ENCODE measurements around the gene TGFB2.

TGFB2 gene

GRCh38 chr1:218332416-218332815, 12.7 kb upstream of the TGFB2 start:
- DNase-seq (ENCODE audit: low read depth in 2 of 2), result no peak

- no peak for DNase-seq (ENCODE audit: low read depth in 2 of 2)
These were observed 8.8 kb upstream of the TGFB2 start for GRCh38 chr1:218336328-218336727.

GRCh38 chr1:218339267-218339831, 5.8 kb upstream of the TGFB2 start:
- no peak for DNase-seq (ENCODE audit: low read depth in 2 of 2)

- no peak for DNase-seq (ENCODE audit: low read depth in 2 of 2)
These were observed 3.8 kb upstream of the TGFB2 start for GRCh38 chr1:218341325-218341724.

GRCh38 chr1:218342091-218342490, 3.0 kb upstream of the TGFB2 start:
- no peak for DNase-seq (ENCODE audit: low read depth in 2 of 2)

GRCh38 chr1:218345673-218346390, 696 bp downstream of the TGFB2 start:
- DNase-seq (ENCODE audit: low read depth in 2 of 2), result peak in 1 of 2 donors; percentile 23

- no peak for DNase-seq (ENCODE audit: low read depth in 2 of 2)
These were observed 1.5 kb downstream of the TGFB2 start for GRCh38 chr1:218346391-218347204.

- DNase-seq (ENCODE audit: low read depth in 2 of 2), result no peak
These were observed 2.2 kb downstream of the TGFB2 start for GRCh38 chr1:218347336-218347722.

- DNase-seq (ENCODE audit: low read depth in 2 of 2), result no peak
These were observed 2.8 kb downstream of the TGFB2 start for GRCh38 chr1:218347723-218348627.

- no peak for DNase-seq (ENCODE audit: low read depth in 2 of 2)
These were observed 3.5 kb downstream of the TGFB2 start for GRCh38 chr1:218348628-218349071.

GRCh38 chr1:218349348-218350034, 4.4 kb downstream of the TGFB2 start:
- DNase-seq (ENCODE audit: low read depth in 2 of 2), result no peak

GRCh38 chr1:218350035-218350525, 4.9 kb downstream of the TGFB2 start:
- no peak for DNase-seq (ENCODE audit: low read depth in 2 of 2)

GRCh38 chr1:218350801-218351266, 5.7 kb downstream of the TGFB2 start:
- DNase-seq (ENCODE audit: low read depth in 2 of 2), result no peak

GRCh38 chr1:218351391-218352074, 6.4 kb downstream of the TGFB2 start:
- peak in 1 of 2 donors; percentile 9 for DNase-seq (ENCODE audit: low read depth in 2 of 2)

GRCh38 chr1:218352075-218352438, 6.9 kb downstream of the TGFB2 start:
- no peak for DNase-seq (ENCODE audit: low read depth in 2 of 2)

GRCh38 chr1:218353656-218354055, 8.5 kb downstream of the TGFB2 start:
- no peak for DNase-seq (ENCODE audit: low read depth in 2 of 2)

- no peak for DNase-seq (ENCODE audit: low read depth in 2 of 2)
These were observed 10.1 kb downstream of the TGFB2 start for GRCh38 chr1:218355278-218355677.

- DNase-seq (ENCODE audit: low read depth in 2 of 2), result no peak
These were observed 12.2 kb downstream of the TGFB2 start for GRCh38 chr1:218357211-218357892.

- no peak for DNase-seq (ENCODE audit: low read depth in 2 of 2)
These were observed 12.7 kb downstream of the TGFB2 start for GRCh38 chr1:218357893-218358232.
